A549 treated with Hydrocortisone at 1 μM for 4 hours (cell line): Measurements from ENCODE around the gene HS3ST5. TPM values are rescaled to one million over a fixed set of nuclear protein-coding genes. Genes with fewer than 3 reads are reported as not detected.

Source experiments
- total RNA-seq: library from RNA; stranded (reverse); fragments of 200-300 nt; extraction: Qiagen RNA extraction; gene quantifications from 5 replicates; pipeline ENCODE4 v1.2.3, GENCODE V29; 2022

The HS3ST5 gene, protein sequence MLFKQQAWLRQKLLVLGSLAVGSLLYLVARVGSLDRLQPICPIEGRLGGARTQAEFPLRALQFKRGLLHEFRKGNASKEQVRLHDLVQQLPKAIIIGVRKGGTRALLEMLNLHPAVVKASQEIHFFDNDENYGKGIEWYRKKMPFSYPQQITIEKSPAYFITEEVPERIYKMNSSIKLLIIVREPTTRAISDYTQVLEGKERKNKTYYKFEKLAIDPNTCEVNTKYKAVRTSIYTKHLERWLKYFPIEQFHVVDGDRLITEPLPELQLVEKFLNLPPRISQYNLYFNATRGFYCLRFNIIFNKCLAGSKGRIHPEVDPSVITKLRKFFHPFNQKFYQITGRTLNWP
- not detected in 5 replicates for total RNA-seq

DNA sequence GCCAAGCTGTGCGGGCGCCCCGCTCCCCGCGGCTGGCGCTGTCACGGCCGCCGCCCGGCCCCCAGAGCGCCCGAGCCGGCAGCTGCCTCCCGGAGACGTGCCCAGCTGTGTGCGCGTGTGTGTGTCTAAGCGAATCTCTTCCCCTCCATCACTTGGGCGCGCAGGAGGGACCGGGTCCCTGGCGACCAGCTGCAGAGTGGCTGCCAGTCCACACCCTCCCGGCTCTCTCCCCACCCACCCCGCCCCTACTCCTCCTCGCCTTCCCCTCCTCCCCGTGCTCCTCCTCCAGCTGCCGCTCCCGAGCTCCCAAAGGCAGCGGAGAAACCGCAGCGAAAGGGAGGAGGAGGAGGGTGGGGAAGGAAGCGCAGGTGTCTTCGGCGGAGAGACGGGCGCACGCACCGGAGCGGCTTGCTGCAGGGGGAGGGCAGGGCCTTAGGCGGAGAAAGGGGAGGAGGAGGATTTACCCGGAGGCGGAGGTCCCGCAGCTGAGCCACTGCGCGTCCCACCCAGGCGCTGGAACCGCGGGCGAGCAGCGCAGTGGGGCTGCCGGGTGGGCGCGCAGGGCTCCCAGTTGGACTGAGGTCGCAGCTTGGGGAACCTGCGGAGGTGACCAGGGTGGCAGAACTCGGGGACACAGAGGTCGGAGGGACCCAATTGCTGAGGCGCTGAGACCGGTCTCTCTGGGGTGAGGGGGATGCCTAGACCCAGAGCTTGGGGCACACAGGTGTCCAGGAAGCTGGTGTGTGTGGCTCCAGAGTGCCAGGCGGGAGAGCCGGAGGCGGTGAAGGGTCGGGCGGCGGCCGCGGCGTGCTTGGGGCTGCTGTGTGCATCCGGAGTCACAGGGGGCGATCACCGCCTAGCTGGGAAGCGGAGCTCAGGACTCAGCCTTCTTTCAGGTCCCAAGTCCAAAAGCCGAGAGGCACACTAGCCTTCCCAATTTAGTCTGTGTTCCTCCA is at the start of gene HS3ST5:
TSS of gene HS3ST5 (minus strand) at position 198 of the 956 bp plus-strand sequence. CDS start 280,178 bp downstream, outside the sequence.

